Osteoblast (primary cell): ENCODE data around the gene OBSL1. TPM values are rescaled to one million over a fixed set of nuclear protein-coding genes. Genes with fewer than 3 reads are reported as not detected.

Experiments
- DNase-seq: peaks from one replicate; pipeline ENCODE4 v3.0.0; 2011; ENCODE audit warnings: low spot score, mixed read lengths; ENCODE audit not compliant: insufficient read length; ENCODE audit errors: missing footprints
- H2AFZ ChIP-seq: 2 replicates; pipeline ENCODE4 v1.6.0; 2011; ENCODE audit warnings: mild to moderate bottlenecking, low read length
- H3K27ac ChIP-seq: 2 replicates; pipeline ENCODE4 v1.5.1; 2011; ENCODE audit warnings: mild to moderate bottlenecking, low read depth, low read length, moderate library complexity
- H3K27me3 ChIP-seq: 2 replicates; pipeline ENCODE4 v1.6.0; 2012; ENCODE audit warnings: mild to moderate bottlenecking, control low read depth, inconsistent platforms, low read length, moderate library complexity; ENCODE audit not compliant: insufficient read depth
- H3K36me3 ChIP-seq: 2 replicates; pipeline ENCODE4 v1.5.1; 2011; ENCODE audit warnings: mild to moderate bottlenecking, low read length, control low read depth, moderate library complexity; ENCODE audit not compliant: insufficient read depth
- H3K4me1 ChIP-seq: 2 replicates; pipeline ENCODE4 v1.5.1; 2011; ENCODE audit warnings: mild to moderate bottlenecking, low read length, control low read depth, moderate library complexity; ENCODE audit not compliant: insufficient read depth
- H3K4me2 ChIP-seq: 2 replicates; pipeline ENCODE4 v1.6.0; 2011; ENCODE audit warnings: mild to moderate bottlenecking, low read length; ENCODE audit not compliant: insufficient read depth
- H3K4me3 ChIP-seq: fragments of 200-600 bp; sonication (generic); 3 replicates; pipeline ENCODE4 v1.5.1; 2012; ENCODE audit warnings: mild to moderate bottlenecking, low read length, inconsistent platforms; ENCODE audit not compliant: insufficient read depth
- H3K79me2 ChIP-seq: 2 replicates; pipeline ENCODE4 v1.6.0; 2012; ENCODE audit warnings: mild to moderate bottlenecking, low read length, control low read depth, inconsistent platforms; ENCODE audit not compliant: insufficient read depth
- H3K9me3 ChIP-seq: 2 replicates; pipeline ENCODE4 v1.5.1; 2011; ENCODE audit warnings: low read depth, low read length, control low read depth
- H4K20me1 ChIP-seq: 2 replicates; pipeline ENCODE4 v1.6.0; 2012; ENCODE audit warnings: mild to moderate bottlenecking, low read length, control low read depth; ENCODE audit not compliant: insufficient read depth
- CTCF ChIP-seq: IDR thresholded peaks from 2 replicates; pipeline ENCODE4 v1.5.1; 2011; ENCODE audit warnings: mild to moderate bottlenecking, low read depth, low read length, moderate library complexity; ENCODE audit errors: extremely low read depth
- total RNA-seq: library from RNA; depleted of rRNA; stranded (reverse); fragments of >200 nt; gene quantifications from 2 replicates; pipeline ENCODE4 v1.2.3, GENCODE V29; 2012

The OBSL1 gene
- total RNA-seq, 1 donor = 65.9 TPM

DNA sequence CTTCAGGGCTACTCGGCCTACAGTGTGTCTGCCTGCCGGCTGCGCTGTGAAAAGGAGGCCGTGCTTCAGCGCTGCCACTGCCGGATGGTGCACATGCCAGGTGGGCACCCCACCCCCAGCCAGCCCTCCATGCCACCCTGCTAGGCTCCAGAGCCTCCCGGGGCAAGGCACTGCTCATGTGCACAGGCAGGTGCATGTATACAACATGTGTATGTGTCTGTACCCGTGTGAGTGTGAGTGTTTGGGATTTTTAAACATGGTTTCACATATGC lies 39.0 kb downstream of the OBSL1 start:
- Histone ChIP-seq H3K9me3 (no peaks in the 10 kb centered on the region), H4K20me1 (no peaks in the 10 kb centered on the region), H3K4me2 (no peak overlapping the region), H3K36me3 (no peaks in the 10 kb centered on the region), H3K4me3 (no peak overlapping the region), H3K27ac (no peak overlapping the region), H3K4me1 (peaks cover 4% of the 10 kb centered on the region), H2AFZ (no peak overlapping the region), H3K79me2 (no peaks in the 10 kb centered on the region), H3K27me3 (peaks cover 33% of the 10 kb centered on the region)
- no peak for DNase-seq
- TF ChIP-seq CTCF = no peak

- H3K4me3 ChIP-seq = no peak overlapping the region
- TF ChIP-seq CTCF = no peak
- no peaks in the 10 kb centered on the region for H3K9me3 ChIP-seq
- H3K36me3 ChIP-seq = no peaks in the 10 kb centered on the region
- H3K27ac ChIP-seq = no peak overlapping the region
- H3K4me2 ChIP-seq = no peak overlapping the region
- H4K20me1 ChIP-seq = no peaks in the 10 kb centered on the region
- H3K79me2 ChIP-seq = no peaks in the 10 kb centered on the region
- no peak overlapping the region for H2AFZ ChIP-seq
- H3K27me3 ChIP-seq = peaks cover 38% of the 10 kb centered on the region
- no peak for DNase-seq
- H3K4me1 ChIP-seq = peaks cover 4% of the 10 kb centered on the region
These were observed 39.5 kb downstream of the OBSL1 start for GRCh38 chr2:219531639-219532377.

DNA sequence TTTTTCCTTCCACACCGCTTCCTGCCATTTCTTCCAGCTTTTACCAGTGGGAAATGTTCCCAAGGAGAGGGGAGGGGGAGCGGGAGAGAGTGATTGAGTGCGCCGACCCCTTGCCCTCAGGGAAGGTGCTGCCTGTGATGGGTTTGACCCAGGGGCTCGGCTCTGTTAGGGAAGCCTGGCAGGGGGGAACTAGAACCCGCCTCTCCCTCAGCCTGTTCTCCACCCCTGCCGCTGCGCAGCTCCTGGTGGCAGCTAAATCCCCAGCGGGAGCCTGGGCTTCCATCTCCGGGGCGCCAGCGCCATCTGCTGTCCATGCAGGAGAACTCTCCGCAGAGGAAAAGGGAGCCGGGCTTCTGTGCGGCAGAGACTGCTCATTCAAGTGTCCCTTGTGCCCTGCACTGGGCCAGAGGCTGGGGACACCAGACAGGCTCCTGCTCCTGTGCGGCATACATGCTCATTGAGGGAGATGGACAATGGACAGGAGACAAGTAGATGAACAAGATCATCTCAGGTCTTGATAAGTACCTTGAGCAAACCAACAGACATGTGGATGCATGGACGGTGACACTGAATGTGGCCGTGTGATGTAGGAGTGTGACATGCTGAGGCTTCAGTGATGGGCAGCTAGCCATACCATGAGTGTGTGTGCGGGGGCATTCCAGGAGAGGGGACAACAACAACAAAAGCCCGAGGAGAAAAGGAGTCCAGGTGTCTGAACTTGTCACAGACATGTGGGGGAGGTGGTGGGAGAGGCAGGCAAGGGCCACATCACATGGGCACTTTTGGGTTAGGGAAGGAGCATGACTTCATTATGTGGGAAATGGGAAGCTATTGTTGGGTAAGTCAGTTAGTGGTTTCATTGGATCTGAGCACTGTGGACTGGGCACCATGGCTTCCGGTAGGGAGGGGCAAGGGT lies 41.0 kb downstream of the OBSL1 start:
- no peak overlapping the region for H3K27ac ChIP-seq
- peaks cover 41% of the 10 kb centered on the region for H3K27me3 ChIP-seq
- DNase-seq = peak; percentile 98
- peak overlapping the region; percentile 75 for H3K4me2 ChIP-seq
- no peaks in the 10 kb centered on the region for H3K36me3 ChIP-seq
- H3K79me2 ChIP-seq = no peaks in the 10 kb centered on the region
- H3K4me1 ChIP-seq = peaks cover 4% of the 10 kb centered on the region
- H3K9me3 ChIP-seq = no peaks in the 10 kb centered on the region
- peak overlapping the region; percentile 56 for H3K4me3 ChIP-seq
- H4K20me1 ChIP-seq = no peaks in the 10 kb centered on the region
- H2AFZ ChIP-seq = peak overlapping the region; percentile 61
- peak; percentile 92 for TF ChIP-seq CTCF

- Histone ChIP-seq H3K27ac (no peak overlapping the region), H3K4me3 (no peak overlapping the region), H3K4me1 (peaks cover 4% of the 10 kb centered on the region), H3K4me2 (no peak overlapping the region), H3K36me3 (no peaks in the 10 kb centered on the region), H2AFZ (no peak overlapping the region), H3K79me2 (no peaks in the 10 kb centered on the region), H4K20me1 (no peaks in the 10 kb centered on the region), H3K9me3 (no peaks in the 10 kb centered on the region), H3K27me3 (peaks cover 40% of the 10 kb centered on the region)
- no peak for DNase-seq
- no peak for TF ChIP-seq CTCF
These were observed 43.9 kb downstream of the OBSL1 start for GRCh38 chr2:219527472-219527871.
